Amniotic stem cell (primary cell): ENCODE results near the gene RNF213.
A peak's percentile ranks its signal among the peaks of the same experiment; 100 is the strongest.

Experiments
- DNase-seq: peaks from one replicate; lab custom pipeline; 2025; lab: John Stamatoyannopoulos, UW

Gene RNF213

DNA sequence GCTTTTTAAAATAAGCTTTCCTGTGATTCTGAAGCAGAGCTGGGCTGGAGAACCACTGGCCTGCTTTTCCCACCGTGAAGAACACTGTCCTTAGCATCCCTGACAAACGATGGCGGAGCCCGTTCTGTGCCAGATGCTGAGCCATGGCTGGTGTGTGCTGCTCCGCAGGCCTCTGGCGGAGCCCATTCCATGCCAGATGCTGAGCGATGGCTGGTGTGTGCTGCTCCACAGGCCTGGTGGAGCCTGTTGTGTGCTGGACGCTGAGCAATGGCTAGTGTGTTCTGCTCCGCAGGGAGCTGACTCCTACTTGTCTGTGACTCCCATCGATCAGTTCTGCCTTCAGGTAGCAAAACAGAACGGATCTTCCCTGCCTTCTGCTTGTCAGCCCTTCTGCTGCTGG lies 158.6 kb downstream of the RNF213 start:
- DNase-seq: no peak

DNA sequence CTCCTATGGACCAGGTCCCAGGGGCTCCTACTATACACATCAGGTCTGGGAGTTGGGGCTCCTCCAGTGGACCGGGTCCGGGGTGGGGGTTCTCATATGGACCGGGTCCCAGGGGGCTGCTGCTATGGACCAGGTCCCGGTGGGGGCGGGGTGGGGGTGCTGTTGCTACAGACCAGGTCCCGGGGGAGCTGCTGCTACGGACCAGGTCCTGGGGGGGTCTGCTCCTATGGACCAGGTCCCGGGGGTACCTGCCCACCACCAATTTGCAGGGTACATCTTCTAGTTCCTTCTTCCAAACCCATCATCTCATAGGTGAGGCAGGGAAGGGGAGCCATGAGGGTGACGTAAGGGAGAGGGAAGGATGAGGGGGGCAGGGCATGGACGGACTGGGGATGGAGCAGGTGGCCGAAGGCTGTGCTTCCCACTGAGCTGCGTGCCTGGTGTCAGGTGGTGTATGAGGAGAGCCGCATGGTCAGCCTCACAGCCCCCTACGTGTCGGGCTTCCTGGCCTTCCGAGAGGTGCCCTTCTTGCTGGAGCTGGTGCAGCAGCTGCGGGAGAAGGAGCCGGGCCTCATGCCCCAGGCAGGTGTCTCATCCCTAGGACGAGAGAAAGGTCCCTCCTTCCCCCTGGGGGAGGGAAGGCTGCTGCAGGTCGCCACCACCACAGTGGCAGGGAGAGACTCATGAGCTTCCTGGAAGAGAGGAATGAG lies 160.9 kb downstream of the RNF213 start:
- no peak for DNase-seq

DNA sequence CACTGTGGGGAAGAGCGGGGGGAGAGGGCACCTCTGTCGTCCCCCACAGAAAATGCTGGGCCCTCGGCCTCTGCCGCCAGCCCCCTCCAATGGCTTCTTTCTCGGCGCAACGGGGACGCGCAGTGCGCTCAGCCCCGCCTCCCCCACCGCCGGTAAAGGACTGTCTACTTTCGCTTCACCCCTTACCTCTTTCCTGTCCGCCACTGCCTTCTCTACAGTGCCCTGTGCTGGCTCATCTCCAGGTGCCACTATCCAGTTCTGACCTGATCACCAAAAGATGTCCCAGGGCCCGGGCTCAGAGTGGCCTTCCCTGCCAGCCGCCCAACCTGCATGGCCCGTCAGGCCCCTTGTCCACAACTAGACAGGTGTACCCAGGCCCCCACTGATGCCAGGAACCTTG lies 161.6 kb downstream of the RNF213 start:
- no peak for DNase-seq

DNA sequence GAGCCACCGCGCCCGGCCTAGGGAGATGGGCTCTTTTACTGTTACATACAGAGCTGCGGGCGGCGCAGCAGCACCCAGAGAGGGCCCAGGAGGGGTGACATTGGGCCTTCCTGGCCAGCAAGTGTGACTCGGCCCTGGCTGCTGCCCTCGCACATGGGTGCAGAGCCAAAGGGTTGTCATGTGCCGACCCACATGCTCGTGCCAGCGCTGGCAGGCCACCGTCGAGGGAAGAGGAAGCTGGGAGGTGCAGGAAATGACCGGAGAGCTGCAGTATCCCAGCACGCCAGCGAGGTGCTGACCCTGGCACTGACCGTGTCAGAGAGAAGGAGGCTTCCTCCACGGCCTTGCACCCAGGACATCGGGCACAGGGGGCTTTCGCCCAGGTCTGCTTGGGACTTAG lies 162.3 kb downstream of the RNF213 start:
- DNase-seq: no peak

DNA sequence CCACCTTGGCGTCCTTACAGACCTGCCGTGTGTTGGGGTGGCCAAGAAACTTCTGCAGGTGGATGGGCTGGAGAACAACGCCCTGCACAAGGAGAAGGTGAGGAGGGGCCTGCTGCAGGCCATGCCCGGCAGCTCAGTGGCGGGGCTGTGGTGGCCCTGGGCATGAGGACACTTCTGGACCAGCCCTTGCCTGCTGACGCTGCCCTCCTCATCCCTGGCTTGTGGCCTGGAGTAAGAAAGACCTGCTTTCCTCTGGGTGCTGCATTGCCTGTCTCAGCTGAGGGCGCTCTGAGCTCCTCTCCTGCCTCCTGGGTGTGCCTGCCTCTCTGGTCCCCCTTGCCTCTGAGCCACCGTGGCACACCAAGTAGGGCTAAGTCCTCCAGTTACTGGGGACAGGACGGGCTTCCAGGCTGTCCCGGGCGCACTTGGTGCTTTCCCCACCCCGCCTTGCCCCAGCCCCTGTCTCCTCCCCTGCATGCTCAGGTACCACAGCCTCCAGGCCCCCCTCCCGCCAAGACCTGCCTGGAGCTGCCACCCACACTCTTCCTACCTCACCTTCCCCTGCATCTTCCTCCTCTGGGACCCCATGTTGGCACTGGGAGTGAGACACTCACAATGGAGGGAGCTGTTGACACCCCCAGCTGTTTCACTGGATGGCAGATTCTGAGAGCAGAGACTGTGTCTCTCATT lies 163.0 kb downstream of the RNF213 start:
- DNase-seq: no peak

DNA sequence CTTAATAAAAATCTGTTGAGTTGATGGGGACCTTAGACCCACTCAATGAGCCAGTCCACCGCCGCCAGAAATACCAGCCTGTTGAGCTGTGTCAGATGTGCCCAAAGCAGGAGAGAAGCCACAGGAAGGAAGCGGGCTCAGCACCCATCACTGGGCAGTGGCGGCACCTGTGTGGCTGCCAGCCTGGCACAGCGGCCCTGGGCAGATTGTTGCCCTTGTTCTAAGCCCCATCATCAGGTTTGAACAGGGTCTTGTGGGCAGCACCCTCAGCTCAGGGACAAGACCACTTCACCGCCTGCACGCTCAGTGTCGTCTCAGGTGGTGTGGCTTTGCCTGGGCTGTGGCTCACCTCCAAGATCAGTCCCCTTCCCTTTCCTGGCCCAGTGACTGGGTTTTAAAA lies 163.6 kb downstream of the RNF213 start:
- no peak for DNase-seq

DNA sequence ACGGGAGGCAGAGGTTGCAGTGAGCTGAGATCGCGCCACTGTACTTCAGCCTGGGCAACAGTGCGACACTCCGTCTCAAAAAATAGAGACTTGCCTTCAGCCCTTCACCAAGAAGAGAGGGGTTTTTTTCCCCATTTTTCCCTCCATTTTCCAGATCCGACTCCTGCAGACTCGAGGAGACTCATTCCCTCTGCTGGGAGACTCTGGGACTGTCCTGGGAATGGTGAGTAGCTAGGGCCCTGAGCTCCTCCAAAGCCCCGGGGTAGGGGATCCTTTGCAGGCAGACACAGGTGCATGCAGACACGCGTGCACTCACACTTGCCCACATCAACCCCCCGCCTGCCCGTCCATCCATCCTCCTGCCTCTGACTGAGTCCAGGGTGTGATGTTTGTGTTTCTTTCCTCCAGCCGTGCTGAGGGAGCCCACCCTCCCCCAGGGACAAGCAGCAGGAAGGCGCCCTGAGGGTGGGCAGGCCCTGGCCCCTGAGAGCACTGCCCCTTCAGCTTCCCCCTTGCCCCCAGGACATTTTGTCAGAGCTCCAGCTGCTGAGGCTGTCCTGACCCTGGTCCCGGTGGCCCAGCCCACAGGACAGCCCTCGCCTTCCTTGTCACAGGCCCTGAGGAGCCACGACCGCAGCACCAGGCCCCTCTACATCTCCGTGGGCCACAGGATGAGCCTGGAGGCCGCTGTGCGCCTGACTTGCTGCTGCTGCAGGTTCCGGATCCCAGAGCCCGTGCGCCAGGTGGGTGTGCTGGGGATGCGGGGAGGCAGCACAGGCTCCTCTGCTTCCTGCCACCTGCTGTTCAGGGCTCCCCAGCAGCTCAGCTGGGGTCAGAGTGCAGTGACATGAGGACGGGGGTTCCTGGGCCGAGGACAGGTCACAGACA lies 164.5 kb downstream of the RNF213 start:
- no peak for DNase-seq

DNA sequence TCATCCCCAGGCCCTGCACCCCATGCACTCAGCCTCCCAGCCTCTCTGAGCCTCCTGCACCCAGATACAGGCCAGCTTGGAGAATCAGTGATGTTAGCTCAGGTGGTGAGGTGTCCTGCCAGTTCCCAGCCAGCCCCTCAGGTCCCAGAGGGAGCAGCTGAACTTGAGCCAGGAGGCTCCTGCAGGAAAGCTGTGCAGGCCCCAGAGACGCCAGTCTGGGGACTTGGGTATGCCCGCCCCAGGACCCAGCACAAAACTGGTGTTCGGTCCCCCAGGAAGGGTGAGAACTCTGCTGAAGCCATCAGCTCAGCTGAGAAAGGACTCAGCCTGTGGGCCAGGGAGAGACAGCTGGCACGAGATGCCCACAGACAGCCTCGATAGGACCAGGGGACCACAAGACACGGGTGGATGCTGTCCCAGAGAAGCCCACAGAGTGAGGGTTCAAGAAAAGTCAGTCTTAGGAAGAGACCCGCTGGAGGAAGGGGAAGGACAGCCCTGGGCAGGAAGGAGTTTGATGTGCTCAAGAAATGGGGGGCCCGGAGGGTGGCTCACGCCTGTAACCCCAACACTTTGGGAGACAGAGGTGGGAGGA lies 165.3 kb downstream of the RNF213 start:
- no peak for DNase-seq

DNA sequence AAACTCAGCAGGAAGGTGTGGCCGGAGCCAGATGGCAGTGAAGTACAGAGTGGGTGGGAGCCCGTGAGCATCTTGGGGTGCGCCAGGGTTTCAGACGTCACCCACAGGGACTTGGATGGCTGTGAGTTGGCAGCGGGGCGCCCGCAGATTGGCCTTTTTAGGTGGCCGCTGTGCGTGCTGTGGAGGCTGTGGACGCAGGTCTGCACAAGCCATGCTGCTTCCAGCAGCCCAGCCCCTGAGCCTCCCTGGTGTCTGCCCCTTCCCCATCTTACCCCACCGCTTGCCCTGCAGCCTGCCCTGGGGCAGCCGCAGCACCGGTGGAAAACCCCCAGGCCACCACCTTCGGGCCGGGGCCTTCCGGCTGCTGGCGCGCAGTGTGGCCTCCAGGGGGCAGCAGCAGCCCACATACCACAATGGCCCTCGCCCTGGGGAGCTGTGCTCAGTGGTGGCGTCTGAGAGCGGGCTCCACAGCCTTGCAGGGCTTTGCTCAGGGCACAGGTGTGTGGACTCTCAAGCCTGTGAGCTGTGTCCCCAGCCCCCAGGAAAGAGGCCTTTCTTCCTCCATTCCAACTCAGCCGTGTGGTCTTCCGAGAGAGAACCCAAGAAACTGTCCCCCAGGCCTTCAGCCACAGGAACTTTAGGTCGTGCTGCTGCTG lies 166.1 kb downstream of the RNF213 start:
- DNase-seq: peak; percentile 38

DNA sequence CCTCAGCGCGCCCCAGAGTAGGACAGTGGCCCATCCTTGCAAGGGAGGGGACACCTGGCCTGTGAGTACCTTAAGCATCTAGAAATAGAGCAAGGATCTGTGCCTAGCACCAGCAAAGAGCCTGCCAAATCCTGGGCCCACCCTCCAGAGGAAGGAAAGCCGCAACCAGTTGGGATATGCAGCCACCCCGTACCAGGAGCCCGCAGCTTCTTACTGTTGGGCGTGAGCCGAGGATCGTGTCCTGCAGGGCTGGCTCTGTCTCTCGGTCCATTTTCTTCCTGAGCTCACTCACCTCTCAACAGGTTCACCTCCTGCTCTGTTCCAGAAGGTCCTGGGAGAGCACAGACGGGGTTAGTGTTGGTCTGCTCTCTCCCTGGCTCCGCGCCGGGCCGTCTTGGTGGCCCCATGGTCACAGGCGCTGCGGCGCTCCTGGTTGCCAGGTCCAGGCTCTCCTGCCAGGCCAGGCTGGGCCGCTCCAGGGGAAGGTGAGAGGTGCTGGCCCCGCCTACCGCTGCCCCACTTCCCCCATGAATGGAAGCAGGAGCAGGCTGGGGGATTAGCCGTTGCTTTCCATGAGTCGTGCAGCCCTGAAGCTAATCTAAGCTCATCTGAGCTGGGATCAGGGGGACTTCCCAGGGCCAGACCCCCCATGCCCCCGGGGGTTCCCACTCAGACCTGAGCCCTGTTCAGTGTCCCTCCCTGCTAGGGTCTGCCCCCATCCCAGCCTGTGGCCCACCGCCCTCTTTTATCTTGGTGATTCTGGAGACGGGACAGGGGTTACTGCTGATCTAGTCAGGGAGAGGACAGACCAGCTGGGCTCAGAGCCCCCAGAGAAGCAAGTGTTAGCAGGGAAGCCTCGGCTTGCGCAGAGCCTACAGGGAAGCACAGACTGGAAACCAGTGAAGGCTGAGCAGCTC lies 167.0 kb downstream of the RNF213 start:
- DNase-seq: no peak

DNA sequence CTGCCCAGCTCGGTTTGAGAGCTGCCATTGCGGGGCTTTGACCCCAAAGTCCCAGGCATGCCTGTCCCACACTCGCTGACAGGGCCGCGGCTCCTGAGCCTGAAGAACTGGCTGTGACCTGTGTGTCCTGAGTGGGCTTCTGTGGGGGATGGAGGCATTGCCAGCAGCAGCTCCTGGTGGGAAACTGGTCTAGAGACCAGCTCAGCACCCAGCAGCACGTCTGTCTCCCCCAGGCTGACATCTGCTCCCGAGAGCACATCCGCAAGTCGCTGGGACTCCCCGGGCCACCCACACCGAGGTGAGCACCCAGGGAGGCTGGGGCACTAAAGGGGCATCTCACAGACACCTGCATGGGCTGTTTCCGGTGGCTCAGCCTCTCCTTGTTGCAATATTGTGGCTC lies 167.7 kb downstream of the RNF213 start:
- DNase-seq: no peak

DNA sequence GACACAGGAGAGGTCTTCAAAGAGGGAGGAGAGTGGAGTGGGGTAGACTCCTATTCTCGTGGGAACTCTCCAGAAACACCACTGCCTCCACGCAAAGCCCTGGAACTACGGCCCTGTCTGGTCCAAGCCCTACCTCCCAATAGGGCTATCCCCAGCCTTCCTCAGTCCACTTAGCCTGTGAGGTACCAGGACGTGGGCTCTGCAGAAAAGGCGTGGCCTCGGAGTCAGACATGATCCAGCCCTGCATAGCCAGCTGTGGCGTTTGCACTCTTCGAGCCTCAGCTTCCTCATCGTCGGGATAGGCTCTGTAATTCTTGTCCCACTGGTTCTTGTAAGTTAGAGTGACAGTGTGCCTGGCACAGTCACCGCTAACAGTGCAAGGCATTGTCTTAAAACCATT lies 168.1 kb downstream of the RNF213 start:
- DNase-seq: no peak

DNA sequence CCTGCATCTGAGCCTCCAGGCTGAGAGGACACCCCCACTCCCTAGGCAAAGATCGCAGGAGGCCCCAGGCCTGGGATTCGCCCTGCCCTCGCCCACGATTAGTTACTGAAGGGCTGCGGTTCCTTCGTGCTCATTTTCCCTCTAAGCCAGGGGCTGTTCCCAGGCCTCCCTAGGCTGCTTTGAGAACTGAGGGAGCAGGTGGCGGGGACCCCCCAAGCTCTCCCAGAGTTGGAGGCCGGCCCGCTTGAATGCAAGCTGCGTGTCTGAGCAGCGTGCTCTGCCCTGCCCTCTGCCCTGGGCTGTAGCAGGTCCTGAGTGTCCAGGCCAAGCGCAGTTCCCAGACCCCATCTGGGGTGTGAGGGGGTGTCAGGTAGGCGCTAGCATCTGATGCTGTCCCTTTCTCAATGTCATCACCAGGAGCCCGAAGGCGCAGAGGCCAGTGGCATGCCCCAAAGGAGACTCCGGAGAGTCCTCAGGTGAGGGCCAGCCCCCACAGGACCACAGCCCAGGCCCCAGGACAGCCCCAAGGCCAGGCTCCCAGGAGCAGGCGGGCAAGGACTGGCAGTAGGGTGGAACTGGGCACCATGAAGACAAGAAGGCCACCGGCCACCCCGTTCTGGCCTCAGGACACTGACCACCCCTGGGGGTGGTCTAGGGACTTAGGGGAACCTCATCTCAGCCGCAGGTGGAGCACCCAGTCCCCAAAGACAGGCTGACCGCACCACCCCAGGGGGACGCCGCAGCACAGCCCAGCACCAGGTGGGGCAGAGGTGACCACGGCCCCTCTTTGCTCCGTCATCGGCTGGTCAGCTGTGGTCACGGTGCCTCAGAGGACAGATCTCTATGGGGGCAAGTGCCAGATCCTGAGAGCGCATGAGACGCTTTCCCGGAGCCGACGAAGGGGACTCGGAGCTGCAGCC lies 169.0 kb downstream of the RNF213 start:
- DNase-seq: no peak

DNA sequence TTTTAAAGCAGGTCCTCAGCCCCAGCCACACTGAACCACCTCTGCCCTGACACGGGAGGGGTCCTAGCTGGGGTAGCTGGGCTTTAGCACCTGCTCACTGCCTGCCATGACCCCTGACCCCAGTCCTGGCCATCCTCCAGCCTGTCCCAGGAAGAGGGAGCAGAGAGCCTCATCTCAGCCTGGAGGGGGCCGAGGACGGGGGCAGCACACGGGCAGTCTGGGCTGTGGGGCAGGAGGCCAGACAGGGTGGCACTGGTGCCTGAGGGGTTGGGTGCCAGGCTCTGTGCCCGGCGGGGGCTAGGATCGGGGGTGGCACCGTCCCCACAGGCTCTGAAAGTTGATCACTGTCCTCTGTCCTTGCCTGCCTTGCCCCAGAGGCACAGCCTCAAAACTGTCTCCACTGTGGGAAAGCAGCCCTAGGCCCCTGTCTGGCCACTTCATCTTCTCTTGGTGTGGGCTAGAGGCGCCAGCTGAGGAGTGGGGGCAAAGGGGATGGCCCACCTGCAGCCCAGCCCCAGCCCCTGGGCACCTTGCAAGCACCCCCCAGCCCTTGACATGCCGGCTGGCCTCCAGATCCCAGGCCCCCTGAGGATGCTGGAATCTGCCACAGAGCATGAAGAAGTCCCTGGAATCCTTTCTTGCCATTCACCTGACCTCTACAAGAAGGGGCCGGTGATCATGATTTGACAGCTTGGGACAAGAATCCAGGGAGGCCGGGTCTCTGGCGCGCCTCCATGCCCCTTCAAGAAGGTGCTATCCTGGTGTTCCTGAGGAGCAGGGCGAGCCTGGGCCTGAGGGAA lies 170.0 kb downstream of the RNF213 start:
- DNase-seq: no peak

DNA sequence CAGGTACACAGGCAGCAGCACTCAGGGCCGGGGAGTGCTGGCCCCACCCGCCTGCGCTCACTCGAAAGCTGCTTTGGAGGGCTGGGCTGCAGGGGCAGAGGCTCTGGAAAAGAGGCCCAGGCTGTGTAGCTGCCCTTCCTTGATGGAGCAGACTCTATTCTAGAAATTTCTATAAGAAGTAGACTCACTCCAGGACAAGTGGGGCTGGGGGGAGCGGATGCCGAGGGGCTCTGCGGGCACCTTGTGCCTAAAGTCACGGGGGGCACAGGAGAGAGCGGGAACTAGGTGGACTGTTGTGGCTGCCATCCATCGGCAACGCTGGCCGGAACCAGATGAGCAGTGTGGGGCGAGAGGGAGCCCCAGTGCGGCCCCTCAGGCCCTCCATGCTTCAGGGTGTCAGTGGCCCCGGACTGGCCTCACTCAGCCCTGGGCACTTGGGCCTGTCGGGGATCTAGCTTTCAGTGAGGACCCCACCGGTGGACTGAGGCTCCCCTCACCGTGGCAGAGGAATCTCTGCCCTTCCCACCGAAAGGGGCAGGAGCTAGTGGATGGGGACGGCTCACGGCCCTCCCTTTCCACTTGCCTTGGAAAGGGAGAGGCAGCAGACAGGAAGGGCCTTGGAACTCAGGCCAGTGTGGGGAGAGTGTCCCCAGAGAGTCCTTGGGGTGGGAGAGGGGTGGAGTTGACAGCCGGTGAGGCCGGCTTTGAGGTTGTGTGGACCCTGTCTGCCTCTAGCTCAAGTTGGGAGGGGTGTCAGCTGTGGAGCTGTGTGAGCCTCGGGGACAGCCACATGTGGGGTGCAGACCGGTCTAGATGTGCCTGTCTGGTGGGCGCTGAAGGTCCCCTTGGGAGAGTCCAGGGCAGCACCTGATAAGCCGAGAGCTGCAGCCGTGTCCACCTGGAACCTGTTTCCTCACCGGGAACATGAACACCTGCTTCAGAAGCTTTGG lies 170.9 kb downstream of the RNF213 start:
- DNase-seq: no peak

DNA sequence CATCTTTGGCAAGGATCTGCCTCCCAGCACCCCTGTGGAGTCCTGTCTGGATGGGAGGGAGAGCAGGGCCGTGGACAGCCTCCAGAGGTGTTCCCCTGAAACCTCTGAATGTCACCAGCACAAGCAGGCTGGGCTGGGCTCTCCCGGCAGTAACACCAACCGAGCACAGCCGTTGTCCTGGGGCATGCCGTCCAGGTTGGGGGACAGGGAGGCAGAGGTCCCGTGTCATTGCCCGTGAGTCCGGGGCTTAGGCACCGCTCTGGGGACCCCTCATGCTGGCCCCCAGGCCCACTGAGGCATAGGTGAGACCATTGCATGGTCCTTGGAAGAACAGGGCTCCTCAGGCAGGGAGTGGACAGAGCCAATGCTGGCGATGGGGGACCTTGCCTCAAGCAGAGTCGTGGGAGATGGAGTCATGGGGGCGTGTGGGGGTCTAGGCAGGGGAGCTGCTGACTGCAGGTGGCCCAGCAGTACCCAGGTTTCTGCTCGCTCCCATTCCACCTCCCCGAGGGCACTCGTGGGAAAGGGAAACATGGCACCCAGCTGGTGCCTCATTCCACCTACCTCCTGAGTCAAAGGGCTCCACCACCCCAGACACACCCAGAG lies 171.8 kb downstream of the RNF213 start:
- no peak for DNase-seq

DNA sequence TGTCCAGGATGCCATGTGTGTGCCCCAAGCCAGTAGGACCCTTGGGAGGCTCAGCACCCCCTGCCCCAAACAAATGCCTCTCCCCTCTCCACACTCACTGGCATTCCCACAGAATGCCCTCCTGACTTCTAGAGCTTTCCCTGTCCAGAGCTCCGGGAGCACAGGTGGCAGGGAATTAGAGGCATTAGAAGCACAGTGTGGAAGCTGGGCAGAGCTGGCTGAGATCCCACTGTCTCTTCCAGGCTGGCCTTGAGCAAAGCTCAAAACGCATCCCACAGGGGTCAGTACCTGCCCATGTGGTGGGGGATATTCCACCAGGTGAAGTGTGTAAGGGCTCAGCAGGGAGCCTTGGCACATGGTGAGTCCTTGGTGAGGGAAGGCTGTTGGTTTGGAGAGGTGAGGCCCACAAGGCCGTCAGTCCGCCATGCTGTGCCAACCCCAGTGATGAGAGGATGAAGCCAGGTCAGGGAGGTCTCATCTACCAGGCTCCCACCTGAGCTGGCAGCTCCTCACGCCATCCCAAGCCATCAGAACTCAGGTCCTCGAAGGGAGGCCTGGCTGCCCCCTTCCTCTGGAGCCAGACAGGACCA lies 172.4 kb downstream of the RNF213 start:
- DNase-seq: no peak
